GM06990 (cell line): ENCODE data around the gene STAT3.
"Not testable (repeated sequence)": the region's sequence is repeated elsewhere in the genome, so short reads cannot be mapped to it uniquely, and the experiment has no call there.

Experiments
- DNase-seq: peaks from one replicate; pipeline ENCODE4 v3.0.0-alpha.2; 2011; ENCODE audit not compliant: insufficient read length; ENCODE audit errors: extremely low read depth
- H3K27me3 ChIP-seq: replicated peaks from 2 replicates; pipeline ENCODE4 v1.6.0; 2011; ENCODE audit warnings: low read length; ENCODE audit not compliant: control insufficient read depth, insufficient read depth
- H3K36me3 ChIP-seq: 2 replicates; pipeline ENCODE4 v1.5.1; 2011; ENCODE audit warnings: low read length; ENCODE audit not compliant: control insufficient read depth, insufficient read depth
- H3K4me3 ChIP-seq: replicated peaks from 2 replicates; pipeline ENCODE4 v1.5.1; 2011; ENCODE audit warnings: low read depth, mild to moderate bottlenecking, control low read depth, low read length
- TF ChIP-seq, protein P1 (sequence below): IDR thresholded peaks from 2 replicates; pipeline ENCODE4 v1.5.1; 2011; ENCODE audit warnings: low read length, control low read depth, mild to moderate bottlenecking, inconsistent platforms; ENCODE audit not compliant: insufficient read depth, poor library complexity, severe bottlenecking

Gene STAT3

DNA sequence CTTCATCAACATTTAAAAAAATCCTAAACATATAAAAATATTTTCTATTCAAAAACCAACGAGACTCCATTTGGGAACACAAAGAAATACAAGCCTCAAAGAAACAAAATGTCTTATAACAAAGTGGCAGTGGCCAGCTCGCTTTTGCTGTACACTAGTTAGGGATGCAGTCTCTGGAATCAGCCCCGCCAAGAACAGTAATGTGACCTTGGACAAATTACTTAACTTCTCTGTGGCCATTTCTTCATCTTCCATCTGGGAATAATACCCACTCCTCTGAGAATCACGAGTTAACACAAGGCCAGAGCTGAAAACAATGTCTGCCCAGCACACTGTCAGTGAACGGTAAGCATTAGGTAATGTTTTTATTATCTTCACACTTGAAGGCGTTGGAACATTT, 117.6 kb downstream of the STAT3 start:
- TF ChIP-seq, protein P1, sequence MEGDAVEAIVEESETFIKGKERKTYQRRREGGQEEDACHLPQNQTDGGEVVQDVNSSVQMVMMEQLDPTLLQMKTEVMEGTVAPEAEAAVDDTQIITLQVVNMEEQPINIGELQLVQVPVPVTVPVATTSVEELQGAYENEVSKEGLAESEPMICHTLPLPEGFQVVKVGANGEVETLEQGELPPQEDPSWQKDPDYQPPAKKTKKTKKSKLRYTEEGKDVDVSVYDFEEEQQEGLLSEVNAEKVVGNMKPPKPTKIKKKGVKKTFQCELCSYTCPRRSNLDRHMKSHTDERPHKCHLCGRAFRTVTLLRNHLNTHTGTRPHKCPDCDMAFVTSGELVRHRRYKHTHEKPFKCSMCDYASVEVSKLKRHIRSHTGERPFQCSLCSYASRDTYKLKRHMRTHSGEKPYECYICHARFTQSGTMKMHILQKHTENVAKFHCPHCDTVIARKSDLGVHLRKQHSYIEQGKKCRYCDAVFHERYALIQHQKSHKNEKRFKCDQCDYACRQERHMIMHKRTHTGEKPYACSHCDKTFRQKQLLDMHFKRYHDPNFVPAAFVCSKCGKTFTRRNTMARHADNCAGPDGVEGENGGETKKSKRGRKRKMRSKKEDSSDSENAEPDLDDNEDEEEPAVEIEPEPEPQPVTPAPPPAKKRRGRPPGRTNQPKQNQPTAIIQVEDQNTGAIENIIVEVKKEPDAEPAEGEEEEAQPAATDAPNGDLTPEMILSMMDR, result no peak
- H3K36me3 ChIP-seq, result no peaks in the 10 kb centered on the region
- DNase-seq, result no peak
- H3K4me3 ChIP-seq, result no peak overlapping the region
- H3K27me3 ChIP-seq, result no peaks in the 10 kb centered on the region

- TF ChIP-seq, protein P1, result no peak
- no peak for DNase-seq
- Histone ChIP-seq H3K4me3 (no peak overlapping the region), H3K36me3 (no peaks in the 10 kb centered on the region), H3K27me3 (no peaks in the 10 kb centered on the region)
Measured at GRCh38 chr17:42270170-42270535, 118.1 kb downstream of the STAT3 start.

- Histone ChIP-seq H3K4me3 (no peak overlapping the region), H3K36me3 (no peaks in the 10 kb centered on the region), H3K27me3 (no peaks in the 10 kb centered on the region)
- no peak for DNase-seq
- TF ChIP-seq, protein P1, result no peak
Measured at GRCh38 chr17:42268236-42268635, 120.0 kb downstream of the STAT3 start.

- Histone ChIP-seq H3K36me3 (no peaks in the 10 kb centered on the region), H3K4me3 (no peak overlapping the region), H3K27me3 (no peaks in the 10 kb centered on the region)
- no peak for DNase-seq
- TF ChIP-seq, protein P1, result no peak
Measured at GRCh38 chr17:42266918-42267766, 121.1 kb downstream of the STAT3 start.

DNA sequence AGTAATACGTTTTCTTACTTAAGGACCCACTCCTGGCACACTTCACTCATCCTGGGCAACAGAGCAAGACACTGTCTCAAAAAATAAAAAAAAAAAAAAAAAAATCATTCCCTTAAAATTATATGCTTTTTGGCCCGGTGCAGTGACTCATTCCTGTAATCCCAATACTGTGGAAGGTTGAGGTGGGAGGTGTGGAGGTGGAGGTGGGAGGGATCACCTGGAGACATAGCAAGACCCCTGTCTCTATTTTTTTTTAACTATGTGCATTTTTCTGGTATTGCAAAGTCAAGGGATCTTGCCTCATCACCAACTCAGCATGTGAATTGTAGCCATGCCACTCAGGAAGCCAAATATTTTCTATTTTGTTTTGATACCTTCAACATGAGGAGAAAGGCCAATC, 121.8 kb downstream of the STAT3 start:
- DNase-seq, result no peak

DNA sequence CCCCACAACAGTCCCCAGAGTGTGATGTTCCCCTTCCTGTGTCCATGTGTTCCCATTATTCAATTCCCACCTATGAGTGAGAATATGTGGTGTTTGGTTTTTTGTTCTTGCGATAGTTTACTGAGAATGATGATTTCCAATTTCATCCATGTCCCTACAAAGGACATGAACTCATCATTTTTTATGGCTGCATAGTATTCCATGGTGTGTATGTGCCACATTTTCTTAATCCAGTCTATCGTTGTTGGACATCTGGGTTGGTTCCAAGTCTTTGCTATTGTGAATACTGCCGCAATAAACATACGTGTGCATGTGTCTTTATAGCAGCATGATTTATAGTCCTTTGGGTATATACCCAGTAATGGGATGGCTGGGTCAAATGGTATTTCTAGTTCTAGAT, 123.9 kb downstream of the STAT3 start:
- not testable (repeated sequence) for DNase-seq, H3K27me3 ChIP-seq, H3K4me3 ChIP-seq, H3K36me3 ChIP-seq

More for the DNA sequence above, 121.8 kb downstream of the STAT3 start:
- no peaks in the 10 kb centered on the region for H3K36me3 ChIP-seq
- H3K4me3 ChIP-seq, result no peak overlapping the region
- TF ChIP-seq, protein P1, result no peak
- no peaks in the 10 kb centered on the region for H3K27me3 ChIP-seq
